Measurements from ENCODE around the gene PSMD11. TPM values are rescaled to one million over a fixed set of nuclear protein-coding genes. Genes with fewer than 3 reads are reported as not detected.

The PSMD11 gene
- total and polyA plus RNA-seq, 8 donors: 21.0 to 131 (median 31.9) TPM

GRCh38 chr17:32484628-32485027 is 40.3 kb downstream of the PSMD11 start:
- peaks cover 21 to 32% (median 31%) of the 10 kb centered on the region in 4 donors for H3K36me3 ChIP-seq
- no peaks in the 10 kb centered on the region for H3K9me3 ChIP-seq
- H3K4me3 ChIP-seq: no peak overlapping the region
- intact Hi-C loops (cut with DNase I; ENCODE audit: low total_unique reads): no loop called here
- TF ChIP-seq EP300 (IDR thresholded peaks at IDR 0.05) (no peak), CTCF (IDR thresholded peaks at IDR 0.05) (no peak), POLR2A (IDR thresholded peaks at IDR 0.05) (no peak), POLR2AphosphoS5 (IDR thresholded peaks at IDR 0.05) (no peak)
- H3K4me1 ChIP-seq: peaks cover 21 to 49% (median 34%) of the 10 kb centered on the region in 4 donors
- WGBS, 5 donors: 80 to 87% (median 83%) methylated on average over 11 of the region's 11 CpGs
- peak overlapping the region in 1 of 5 donors; percentile 70 for H3K27ac ChIP-seq
- H3K27me3 ChIP-seq: no peaks in the 10 kb centered on the region
- DNase-seq: no peak

- peak overlapping the region; percentile 55 to 80 (median 64) for H3K4me3 ChIP-seq
Measured at GRCh38 chr17:32485261-32486110, 41.2 kb downstream of the PSMD11 start.

GRCh38 chr17:32486111-32486700 is 41.9 kb downstream of the PSMD11 start:
- H3K4me1 ChIP-seq: peaks cover 21 to 49% (median 34%) of the 10 kb centered on the region in 4 donors
- H3K36me3 ChIP-seq: peaks cover 8 to 18% (median 16%) of the 10 kb centered on the region in 4 donors
- intact Hi-C loops (cut with DNase I; ENCODE audit: low total_unique reads): no loop called here
- H3K4me3 ChIP-seq: peak overlapping the region; percentile 55 to 80 (median 64)
- H3K27me3 ChIP-seq: no peaks in the 10 kb centered on the region
- DNase-seq: peak; percentile 76 to 94
- WGBS, 5 donors: 3 to 8% (median 7%) methylated on average over 34 to 72 of the region's 72 CpGs
- TF ChIP-seq EP300 (IDR thresholded peaks at IDR 0.05) (no peak), POLR2AphosphoS5 (IDR thresholded peaks at IDR 0.05) (peak in 1 of 3 donors; percentile 36)
- no peaks in the 10 kb centered on the region for H3K9me3 ChIP-seq
- H3K27ac ChIP-seq: peak overlapping the region; percentile 74 to 85 (median 82)

More at GRCh38 chr17:32485261-32486110, 41.2 kb downstream of the PSMD11 start:
- WGBS, 5 donors: 59 to 65% (median 64%) methylated on average over 12 of the region's 12 CpGs
- peak overlapping the region in 4 of 5 donors; percentile 74 to 85 (median 80) for H3K27ac ChIP-seq
- no peak for DNase-seq
- peaks cover 21 to 49% (median 34%) of the 10 kb centered on the region in 4 donors for H3K4me1 ChIP-seq
- H3K9me3 ChIP-seq: no peaks in the 10 kb centered on the region
- intact Hi-C loops (cut with DNase I; ENCODE audit: low total_unique reads): no loop called here
- H3K36me3 ChIP-seq: peaks cover 14 to 26% (median 23%) of the 10 kb centered on the region in 4 donors
- TF ChIP-seq POLR2AphosphoS5 (IDR thresholded peaks at IDR 0.05) (no peak), POLR2A (IDR thresholded peaks at IDR 0.05) (no peak), EP300 (IDR thresholded peaks at IDR 0.05) (no peak), CTCF (IDR thresholded peaks at IDR 0.05) (no peak)
- H3K27me3 ChIP-seq: no peaks in the 10 kb centered on the region

GRCh38 chr17:32486701-32487472 is 42.6 kb downstream of the PSMD11 start, which contains the start of gene CDK5R1:
Gene CDK5R1, plus strand, starts transcription at chr17:32486993. Its CDS starts 628 bp downstream, at chr17:32487621.
- peak within 1 kb of the TSS; percentile 74 to 85 (median 82) for H3K27ac ChIP-seq
- intact Hi-C loops (cut with DNase I; ENCODE audit: low total_unique reads): no loop called here

More at GRCh38 chr17:32486701-32487472, 42.6 kb downstream of the PSMD11 start, which contains the start of gene CDK5R1:
- DNase-seq: peak; percentile 74 to 94
- TF ChIP-seq POLR2A (IDR thresholded peaks at IDR 0.05): no peak
- no peak for TF ChIP-seq CTCF (IDR thresholded peaks at IDR 0.05)
- TF ChIP-seq POLR2AphosphoS5 (IDR thresholded peaks at IDR 0.05): no peak
- TF ChIP-seq EP300 (IDR thresholded peaks at IDR 0.05): no peak
- Histone ChIP-seq H3K36me3 (peaks cover 1 to 12% (median 9%) of the 10 kb centered on the region in 4 donors), H3K9me3 (no peaks in the 10 kb centered on the region), H3K4me3 (peak within 1 kb of the TSS; percentile 55 to 80 (median 64)), H3K4me1 (peaks cover 21 to 54% (median 34%) of the 10 kb centered on the region in 4 donors), H3K27me3 (no peaks in the 10 kb centered on the region)
- 0 to 1% (median 0%) methylated on average over 84 to 131 of the region's 135 CpGs; no CpG with 5 or more reads in 2 of the 5 donors for WGBS, 5 donors
